Anterior cingulate cortex (tissue), 58 donors: ENCODE results near the gene TRAF3IP3.

Experiments used
- DNase-seq, 58 donors: peaks; one replicate each; lab custom pipeline; 2025; lab: John Stamatoyannopoulos, UW

The TRAF3IP3 gene

GRCh38 chr1:209736490-209737117 lies 19.2 kb upstream of the TRAF3IP3 start:
- no peak for DNase-seq

GRCh38 chr1:209737118-209737505 lies 18.7 kb upstream of the TRAF3IP3 start:
- DNase-seq: no peak

- no peak for DNase-seq
Observed at GRCh38 chr1:209738270-209738669, 17.6 kb upstream of the TRAF3IP3 start.

- no peak for DNase-seq
Observed at GRCh38 chr1:209741193-209741592, 14.7 kb upstream of the TRAF3IP3 start.

- DNase-seq: no peak
Observed at GRCh38 chr1:209741889-209742288, 14.0 kb upstream of the TRAF3IP3 start.

GRCh38 chr1:209742409-209743144 lies 13.3 kb upstream of the TRAF3IP3 start:
- peak in 3 of 58 donors; percentile 2 to 9 (median 7) for DNase-seq

GRCh38 chr1:209743145-209743482 lies 12.7 kb upstream of the TRAF3IP3 start:
- DNase-seq: peak in 29 of 58 donors; percentile 3 to 79 (median 15)

- no peak for DNase-seq
Observed at GRCh38 chr1:209746451-209747165, 9.2 kb upstream of the TRAF3IP3 start.

GRCh38 chr1:209747580-209748262 lies 8.1 kb upstream of the TRAF3IP3 start:
- peak in 57 of 58 donors; percentile 14 to 93 (median 72) for DNase-seq

GRCh38 chr1:209748620-209749019 lies 7.2 kb upstream of the TRAF3IP3 start:
- DNase-seq: no peak

- no peak for DNase-seq
Observed at GRCh38 chr1:209749205-209749604, 6.6 kb upstream of the TRAF3IP3 start.

- no peak for DNase-seq
Observed at GRCh38 chr1:209749670-209750323, 6.1 kb upstream of the TRAF3IP3 start.

GRCh38 chr1:209751627-209752231 lies 4.1 kb upstream of the TRAF3IP3 start:
- no peak for DNase-seq

GRCh38 chr1:209752890-209753289 lies 3.0 kb upstream of the TRAF3IP3 start:
- DNase-seq: no peak

- no peak for DNase-seq
Observed at GRCh38 chr1:209755256-209755655, 597 bp upstream of the TRAF3IP3 start.

- peak in 9 of 58 donors; percentile 12 to 21 (median 15) for DNase-seq
Observed at GRCh38 chr1:209756615-209757445, 977 bp downstream of the TRAF3IP3 start.

GRCh38 chr1:209758400-209758799 lies 2.5 kb downstream of the TRAF3IP3 start:
- no peak for DNase-seq

- no peak for DNase-seq
Observed at GRCh38 chr1:209759829-209760359, 4.0 kb downstream of the TRAF3IP3 start.
